Fibroblast of skin of left quadriceps (primary cell): Measurements from ENCODE around the gene SLC17A2.
"Not testable (repeated sequence)": the region's sequence is repeated elsewhere in the genome, so short reads cannot be mapped to it uniquely, and the experiment has no call there.

Source experiments
- DNase-seq, 2 experiments: peaks; one replicate each; pipeline ENCODE4 v3.0.0-alpha.2; 2013; ENCODE audit warnings: low read depth in 2 of 2

Gene SLC17A2

DNA sequence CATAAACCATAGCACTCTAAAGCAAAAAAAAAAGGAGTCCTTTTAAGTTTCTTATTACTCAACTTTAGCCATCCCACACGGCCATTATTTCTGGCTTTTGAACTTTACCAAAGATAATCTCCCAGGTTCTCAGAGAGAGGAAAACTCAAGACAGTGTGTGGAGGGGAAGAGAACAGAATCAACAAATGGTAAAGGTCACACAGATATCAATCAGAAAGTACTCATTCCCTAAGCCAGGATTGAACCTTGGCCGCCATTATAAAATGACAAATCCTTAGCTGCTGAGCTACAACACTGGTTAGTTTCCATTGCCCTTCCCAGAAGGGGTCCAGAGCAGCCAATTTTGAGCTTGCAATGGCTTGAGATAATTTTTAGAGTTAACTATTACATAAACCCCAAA lies 22.0 kb upstream of the SLC17A2 start:
- no peak for DNase-seq

DNA sequence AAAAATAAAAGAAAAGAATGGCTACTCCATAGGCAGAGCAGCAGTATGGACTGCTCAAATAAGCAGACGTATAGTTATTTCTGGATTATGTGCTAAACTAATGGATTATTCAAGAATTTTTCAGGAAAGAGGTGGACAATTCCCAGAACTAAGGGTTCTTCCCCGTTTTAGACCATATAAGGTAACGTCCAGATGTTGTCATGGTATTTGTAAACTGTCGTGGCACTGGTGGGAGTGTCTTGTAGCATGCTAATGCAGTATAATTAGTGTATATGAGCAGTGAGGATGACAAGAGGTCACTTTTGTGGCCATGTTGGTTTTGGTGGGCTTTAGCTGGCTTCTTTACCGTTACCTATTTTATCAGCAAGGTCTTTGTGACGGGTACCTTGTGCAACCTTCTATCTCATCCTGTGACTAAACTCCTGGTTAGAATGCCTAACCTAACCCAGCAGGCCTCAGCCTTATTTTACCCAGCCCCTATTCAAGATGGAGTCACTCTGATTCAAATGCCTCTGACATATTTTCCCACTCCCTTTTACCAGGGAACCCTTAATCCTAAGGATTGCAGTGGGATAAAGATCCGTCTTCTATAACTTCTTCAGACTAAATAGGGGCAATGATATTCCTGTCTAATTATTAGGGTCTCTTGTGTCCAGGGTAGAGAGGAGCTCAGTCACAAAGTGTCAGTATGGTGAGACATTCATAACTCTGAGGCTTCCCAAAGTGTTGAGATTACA lies 21.0 kb upstream of the SLC17A2 start:
- no peak for DNase-seq

DNA sequence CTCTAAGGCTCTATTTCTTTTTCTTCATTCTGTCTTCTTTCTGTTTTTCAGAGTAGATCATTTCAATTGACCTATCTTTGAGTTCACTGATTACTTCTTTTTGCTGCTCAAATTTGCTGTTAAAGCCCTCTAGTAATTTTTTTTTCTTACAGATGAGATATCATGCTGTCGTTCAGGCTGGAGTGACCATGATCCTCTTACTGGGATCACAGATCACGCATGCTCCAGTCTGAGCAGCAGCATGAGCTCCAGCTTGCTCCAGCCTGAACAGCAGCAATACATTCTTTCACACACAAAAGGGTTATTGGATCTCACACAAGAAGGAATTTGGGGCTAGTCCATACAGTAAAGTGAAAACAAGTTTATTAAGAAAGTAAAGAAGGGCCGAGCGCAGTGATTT lies 19.8 kb upstream of the SLC17A2 start:
- DNase-seq: no peak

DNA sequence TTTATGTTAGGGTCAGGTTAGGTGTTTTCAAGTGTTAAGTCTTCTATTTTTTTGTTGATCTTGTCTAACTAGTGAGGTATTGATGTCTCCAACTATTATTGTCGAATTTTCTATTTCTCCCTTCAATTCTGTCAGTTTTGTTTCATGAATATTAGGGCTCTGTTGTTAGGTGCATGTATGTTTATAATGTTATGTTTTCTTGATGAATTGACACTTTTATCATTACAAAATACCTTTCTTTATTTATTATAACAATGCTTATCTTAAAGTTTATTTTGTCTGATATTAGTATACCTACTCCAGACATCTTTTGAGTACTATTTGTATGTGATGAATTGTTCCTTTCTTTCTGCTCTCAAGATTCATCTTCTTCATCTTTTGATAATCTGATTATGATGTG lies 19.2 kb upstream of the SLC17A2 start:
- DNase-seq: no peak

DNA sequence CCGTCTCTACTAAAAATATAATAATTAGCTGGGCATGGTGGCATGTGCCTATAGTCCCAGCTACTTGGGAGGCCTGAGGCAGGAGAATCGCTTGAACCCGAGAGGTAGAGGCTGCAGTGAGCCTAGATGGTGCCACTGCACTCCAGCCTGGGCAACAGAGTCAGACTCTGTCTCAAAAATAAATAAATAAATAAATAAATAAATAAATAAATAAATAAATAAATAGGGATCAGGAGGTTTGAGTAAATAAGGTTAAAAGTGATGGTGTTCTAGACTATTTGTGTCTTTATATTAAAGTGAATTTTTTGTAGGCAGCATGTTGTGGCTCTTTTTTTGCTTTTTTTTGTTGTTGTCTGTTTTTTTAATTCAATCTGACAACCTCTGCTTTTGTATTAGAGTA lies 17.0 kb upstream of the SLC17A2 start:
- DNase-seq: not testable (repeated sequence)

DNA sequence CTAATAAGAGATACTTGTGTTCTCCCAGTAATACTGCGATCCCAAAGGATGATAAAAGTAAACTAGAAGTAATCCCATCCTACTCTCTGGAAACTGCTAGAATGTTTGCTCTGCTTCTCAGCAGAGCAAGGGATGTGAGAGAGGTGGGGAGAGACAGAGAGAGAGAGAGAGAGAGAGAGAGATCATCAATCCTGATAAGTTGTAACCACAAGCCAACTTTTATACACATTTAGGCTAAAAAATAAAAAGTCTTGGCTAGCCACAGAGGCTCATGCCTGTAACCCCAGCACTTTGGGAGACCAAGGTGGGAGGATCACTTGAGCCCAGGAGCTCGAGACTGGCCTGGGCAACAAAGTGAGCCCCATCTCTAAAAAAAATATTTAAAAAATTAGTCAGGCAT lies 16.1 kb upstream of the SLC17A2 start:
- DNase-seq: no peak

DNA sequence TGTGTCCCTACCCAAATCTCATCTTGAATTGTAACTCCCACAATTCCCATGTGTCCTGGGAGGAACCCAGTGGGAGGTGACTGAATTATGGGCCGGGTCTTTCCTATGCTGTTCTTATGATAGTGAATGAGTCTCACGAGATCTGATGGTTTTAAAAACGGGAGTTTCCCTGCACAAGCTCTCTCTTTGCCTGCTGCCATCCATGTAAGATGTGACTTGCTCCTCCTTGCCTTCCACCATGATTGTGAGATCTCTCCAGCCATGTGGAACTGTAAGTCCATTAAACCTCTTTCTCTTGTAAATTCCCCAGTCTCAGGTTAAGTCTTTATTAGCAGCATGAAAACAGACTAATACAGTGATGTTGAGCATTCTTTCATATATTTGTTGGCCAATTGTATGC lies 15.2 kb upstream of the SLC17A2 start:
- not testable (repeated sequence) for DNase-seq

DNA sequence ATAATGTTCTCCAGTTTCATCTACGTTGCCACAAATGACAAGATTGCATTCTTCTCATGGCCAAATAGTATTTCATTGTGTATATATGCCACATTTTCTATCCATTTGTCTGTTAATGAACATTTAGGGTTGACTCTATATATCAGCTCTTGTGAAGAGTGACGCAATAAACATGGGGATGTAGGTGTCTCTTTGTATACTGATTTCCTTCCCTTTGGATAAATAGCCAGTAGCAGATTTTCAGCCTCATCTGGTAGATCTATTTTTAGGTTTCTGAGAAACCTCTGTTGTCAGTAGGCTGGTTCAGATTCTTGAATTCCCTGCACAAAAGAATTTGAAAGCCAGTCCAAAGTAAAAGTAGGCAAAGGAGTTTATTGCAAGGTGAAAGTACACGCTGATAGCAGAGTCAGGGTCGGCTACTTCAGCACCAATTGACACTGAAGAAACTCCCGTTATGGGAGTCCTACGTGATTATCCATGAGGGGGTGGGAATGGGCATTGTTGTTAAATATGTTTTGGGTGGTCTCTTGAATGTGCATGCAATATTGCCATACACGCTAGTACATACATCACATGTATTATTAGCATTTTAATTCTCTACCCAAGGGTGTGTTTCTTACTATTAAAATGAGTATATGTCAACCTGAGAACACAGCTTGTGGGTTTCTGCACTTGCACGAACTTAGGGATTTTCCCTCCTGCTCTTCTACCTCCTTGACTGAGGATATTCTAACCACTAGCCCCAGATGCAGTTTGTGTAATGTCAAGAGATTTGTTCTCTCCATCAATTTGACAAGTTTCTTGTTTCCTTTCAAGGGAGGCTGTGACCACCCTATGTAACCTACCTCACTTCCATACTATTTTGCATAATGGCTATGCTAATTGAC lies 14.4 kb upstream of the SLC17A2 start:
- no peak for DNase-seq

DNA sequence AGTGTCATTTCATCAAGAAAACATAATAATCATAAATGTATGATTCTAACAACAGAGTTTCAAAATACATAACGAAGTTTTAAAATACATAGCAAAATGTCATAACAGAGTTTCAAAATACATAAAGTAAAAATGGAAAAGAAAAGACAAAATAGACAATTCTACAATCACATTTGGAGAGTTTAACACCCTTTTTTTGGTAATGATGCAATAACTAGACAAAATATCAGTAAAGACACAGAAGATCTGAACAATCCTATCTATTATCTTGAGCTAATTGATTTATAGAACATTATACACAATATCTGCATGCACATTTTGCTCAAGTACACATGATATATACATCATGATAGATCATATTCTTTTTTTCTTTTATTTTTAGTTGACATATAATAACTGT lies 13.4 kb upstream of the SLC17A2 start:
- no peak for DNase-seq

DNA sequence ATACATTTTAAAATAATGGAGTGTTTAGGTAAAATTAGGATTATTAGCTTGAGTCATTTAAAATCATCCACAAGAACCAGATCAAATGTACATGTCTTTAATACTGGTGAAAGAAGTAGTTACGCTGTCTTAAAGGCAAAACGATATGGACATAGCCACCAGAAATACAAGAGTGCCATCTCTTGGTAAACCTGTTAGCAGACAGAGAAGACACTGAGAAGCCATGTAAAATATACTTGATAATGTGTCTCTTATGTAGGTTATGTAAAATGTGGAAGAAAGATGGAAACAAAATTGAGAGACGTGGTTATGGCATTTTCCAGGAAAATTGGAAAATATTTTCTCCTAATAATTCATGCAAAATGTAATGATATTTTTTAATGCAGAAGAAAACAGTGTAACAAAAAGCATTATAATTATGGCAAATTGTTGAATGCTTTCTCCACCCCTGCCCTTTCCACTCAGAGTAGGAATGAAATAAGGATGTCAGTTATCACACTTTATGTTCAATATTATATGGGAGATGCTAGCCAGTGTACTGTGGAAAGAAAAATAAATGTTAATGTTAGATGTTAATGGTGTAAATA lies 12.2 kb upstream of the SLC17A2 start:
- DNase-seq: peak in 1 of 2 experiments; percentile 16

DNA sequence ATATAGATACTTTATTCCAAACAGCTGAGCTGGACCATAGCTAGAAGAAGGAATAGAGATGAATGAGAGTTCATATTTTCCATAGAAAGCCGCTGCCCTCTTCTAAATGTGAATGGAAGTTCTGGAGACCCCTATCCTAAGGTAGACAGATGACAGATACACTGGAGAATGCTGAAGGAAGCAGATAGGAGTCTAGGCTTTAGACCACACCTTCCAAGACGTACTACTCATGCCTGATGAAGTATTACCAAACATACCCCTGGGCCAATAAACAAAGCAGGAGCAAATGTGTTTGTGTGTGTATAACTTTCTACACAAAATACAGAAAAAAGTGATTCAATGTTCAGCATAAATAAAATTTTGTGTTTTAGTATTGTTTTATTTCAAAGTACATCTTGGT lies 9.1 kb upstream of the SLC17A2 start:
- no peak for DNase-seq

DNA sequence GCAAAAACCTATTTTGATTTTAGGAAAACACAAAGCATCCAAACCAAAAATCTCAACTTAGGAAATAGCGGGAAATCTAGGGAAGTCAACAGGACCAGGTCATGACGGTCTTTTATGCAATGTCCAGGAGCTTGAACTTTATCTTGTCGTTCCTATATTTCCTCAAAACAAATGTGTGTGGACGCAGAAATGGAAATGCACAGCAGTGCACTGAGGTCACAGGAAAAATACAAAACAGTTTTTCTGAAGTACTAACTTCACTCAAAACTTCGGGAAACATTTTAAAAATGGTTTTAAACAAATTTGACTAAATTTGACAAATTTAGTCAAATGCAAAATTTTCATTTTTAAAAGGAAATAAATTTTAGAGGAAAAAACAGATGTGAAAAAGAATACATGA lies 5.5 kb upstream of the SLC17A2 start:
- DNase-seq: no peak

DNA sequence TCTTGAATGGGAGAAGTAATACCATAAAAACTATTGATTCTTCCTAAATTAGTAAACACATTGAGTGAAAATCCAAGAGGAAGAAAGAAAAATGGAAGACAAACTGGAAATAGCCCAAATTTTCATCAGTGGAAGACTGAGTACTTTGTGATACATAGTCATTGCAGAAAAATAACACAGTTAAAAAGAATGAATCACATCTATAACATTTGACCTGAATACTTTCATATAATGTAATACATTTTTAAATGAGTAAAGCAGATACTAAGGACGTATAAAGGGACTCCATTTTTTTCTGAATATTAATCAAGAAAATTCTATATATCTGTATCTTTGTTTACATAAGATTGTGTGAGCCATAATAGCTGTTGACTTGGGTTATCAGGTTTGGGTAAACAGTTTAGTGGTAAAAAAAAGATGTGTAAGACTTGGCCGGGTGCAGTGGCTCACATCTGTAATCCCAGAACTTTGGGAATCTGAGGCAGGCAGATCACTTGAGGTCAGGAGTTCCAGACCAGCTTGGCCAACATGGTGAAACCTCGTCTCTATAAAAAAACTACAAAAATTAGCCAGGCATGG lies 4.3 kb upstream of the SLC17A2 start:
- DNase-seq: no peak

DNA sequence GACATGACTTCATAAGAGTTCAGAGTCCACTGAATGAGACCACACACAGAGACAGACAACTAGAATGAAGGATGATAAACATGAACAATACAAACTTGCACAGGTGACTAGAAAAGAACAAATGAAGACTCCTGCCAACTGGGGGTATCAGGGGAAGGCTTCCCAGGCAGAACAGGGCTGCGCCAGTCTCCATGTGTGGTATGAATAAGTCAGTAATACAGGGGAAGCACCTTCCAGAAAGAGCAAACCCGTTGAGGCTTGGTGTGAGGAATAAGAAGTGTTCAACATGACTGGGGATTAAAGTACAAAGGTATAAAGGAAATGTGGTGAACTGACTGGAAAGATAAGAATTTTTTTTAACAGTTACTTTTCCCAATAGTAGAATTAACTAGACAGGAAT lies 3.7 kb upstream of the SLC17A2 start:
- no peak for DNase-seq

DNA sequence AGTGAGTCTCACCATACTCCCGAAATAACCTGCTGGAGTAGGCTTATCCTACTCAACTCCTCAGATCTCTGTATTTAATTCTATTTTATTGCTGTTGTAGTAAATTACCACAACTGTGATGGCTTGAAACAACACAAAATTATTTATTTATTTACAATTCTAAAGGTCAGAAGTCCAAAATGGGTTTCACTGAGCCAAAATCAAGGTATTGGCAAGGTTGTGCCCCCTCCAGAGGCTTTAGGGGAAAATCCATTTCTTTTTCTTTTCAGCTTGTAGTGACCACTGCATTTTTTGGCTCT lies 869 bp upstream of the SLC17A2 start:
- DNase-seq: no peak

DNA sequence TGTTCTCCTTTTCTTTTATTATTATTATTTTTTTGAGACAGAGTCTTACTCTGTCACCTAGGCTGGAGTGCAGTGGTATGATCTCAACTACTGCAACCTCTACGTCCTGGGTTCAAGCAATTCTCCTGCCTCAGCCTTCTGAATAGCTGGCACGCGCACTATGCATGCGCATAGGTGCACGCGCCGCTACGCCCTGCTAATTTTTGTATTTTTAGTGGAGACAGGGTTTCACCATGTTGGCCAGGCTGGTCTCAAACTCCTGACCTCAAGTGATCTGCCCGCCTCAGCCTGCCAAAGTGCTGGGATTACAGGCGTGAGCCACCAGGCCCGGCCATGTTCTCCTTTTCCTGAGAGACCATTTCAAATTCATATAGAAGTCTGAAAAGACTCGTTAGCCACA lies 706 bp downstream of the SLC17A2 start:
- not testable (repeated sequence) for DNase-seq

DNA sequence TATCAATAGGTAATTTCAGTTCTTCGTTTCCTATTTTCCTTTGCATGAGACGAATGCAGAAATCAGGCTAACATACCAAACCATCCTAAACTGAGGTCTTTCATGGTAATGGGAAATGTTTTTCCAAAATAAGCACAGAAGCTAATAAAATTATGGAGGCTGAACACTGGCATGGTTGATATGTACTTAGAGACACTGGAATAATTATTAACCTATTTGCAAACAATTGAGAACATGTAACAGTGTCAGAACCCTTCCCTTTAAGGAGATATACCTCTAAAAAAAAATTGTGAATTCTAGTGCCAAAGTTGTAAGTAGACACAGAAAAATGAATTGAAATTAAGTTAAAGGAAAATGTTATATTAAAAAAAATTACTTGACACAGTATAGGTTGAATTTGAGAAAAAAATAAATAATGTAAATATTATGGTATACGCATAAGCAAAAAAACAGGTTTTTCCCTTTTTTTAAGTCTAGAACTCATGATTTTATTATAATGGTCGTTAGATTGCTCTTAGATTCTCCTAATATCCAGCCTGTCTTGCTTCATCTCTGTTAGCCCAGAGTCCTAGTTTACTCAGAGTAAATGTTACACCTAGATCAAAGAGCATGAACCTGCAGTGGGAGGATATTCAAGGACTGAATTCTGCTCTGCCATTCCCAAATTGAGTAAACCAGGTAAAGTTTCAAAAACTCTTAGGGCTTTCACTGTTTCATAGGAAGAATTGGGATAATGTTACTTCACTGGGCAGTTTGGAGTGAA lies 1.7 kb downstream of the SLC17A2 start:
- no peak for DNase-seq

DNA sequence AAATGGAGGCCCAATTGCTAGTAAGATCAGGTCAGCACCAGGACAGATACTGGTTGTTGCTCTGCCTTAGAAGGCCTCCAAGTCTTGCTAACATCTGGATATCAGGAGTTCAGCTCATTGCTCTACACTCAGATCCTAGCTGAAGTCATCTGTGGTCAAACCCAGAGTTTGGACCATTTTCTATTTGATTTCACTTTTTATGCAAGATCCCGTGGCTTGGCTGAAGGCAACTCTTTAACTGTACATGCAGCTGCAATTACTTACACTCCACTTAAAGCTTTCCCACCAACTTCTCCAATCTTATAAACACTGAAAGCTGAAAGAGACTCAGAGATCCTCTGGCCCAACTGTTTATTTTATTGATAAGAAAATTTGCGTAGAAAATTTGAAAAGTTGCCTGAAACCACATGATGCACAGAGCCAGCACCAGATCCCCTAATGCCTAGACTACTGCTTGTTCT lies 2.7 kb downstream of the SLC17A2 start:
- no peak for DNase-seq

DNA sequence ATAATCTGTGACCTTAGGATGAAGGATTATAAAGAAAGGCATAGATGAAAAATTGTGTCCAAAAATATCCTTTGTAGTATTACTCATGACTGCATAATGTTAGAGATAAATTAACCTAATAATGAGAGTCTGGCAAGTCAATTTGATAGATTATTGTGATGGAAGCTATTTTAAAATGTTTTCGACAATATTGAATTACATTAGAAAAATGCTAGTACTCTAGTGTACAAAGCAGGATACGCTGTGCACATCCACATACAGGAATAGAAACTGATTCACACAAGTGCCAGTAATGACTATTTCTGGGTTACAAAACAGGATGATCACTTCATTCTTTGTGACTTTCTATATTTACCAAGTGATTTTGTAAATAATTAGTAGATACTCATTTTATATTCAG lies 3.3 kb downstream of the SLC17A2 start:
- DNase-seq: no peak

DNA sequence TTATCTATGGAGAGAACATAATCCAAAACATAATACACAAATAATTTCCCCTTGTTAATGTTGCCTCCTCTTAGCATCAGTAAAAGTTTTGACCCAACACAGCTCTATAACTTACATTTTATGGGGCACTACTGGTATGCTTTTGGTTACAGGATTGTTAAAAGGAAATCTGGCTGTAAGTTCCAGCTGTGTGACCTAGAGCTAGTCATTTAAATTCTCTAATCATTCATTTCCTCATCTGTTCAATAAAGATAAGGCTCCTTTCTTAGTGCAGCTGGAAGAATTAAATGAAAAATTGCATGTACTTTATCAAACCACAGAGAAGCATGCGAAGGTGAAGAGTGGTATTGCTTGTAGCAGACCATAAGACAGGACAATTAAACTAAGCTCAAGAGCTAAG lies 4.6 kb downstream of the SLC17A2 start:
- no peak for DNase-seq

DNA sequence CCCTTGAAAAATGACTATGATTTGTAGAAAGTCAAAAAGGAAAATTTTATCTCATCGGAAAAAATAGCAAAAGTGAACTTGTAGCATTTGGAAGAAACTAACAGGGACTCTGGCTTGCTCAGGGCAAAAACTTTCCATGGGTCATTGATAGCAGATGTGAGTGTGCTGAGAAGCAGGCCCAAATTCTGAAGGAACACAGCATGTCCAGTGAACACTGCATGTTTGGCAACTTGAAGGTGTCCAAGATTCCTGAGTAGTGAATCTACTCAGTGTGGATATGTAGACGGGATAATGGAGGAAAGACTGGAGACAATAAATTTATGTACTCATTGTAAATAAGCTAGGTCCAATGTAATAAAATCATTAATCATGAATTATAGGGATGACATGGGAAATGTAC lies 8.2 kb downstream of the SLC17A2 start:
- no peak for DNase-seq
